Measurements from ENCODE around the gene APBA3.

The APBA3 gene

DNA sequence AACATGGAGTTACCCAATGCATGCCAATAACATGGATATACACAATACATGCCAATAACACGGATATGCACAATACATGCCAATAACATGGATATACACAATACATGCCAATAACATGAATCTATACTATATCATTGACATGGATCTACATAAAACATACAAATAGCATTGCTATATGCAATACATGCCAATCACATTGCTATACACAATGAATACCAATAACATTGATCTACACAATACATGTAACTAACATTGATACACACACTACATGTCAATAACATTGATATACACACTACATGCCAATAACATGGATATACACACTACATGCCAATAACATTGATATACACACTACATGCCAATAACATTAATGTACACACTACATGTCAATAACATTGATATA lies 60.3 kb downstream of the APBA3 start:
- no peak for DNase-seq (ENCODE audit: low read depth)
- TF ChIP-seq, protein P1, sequence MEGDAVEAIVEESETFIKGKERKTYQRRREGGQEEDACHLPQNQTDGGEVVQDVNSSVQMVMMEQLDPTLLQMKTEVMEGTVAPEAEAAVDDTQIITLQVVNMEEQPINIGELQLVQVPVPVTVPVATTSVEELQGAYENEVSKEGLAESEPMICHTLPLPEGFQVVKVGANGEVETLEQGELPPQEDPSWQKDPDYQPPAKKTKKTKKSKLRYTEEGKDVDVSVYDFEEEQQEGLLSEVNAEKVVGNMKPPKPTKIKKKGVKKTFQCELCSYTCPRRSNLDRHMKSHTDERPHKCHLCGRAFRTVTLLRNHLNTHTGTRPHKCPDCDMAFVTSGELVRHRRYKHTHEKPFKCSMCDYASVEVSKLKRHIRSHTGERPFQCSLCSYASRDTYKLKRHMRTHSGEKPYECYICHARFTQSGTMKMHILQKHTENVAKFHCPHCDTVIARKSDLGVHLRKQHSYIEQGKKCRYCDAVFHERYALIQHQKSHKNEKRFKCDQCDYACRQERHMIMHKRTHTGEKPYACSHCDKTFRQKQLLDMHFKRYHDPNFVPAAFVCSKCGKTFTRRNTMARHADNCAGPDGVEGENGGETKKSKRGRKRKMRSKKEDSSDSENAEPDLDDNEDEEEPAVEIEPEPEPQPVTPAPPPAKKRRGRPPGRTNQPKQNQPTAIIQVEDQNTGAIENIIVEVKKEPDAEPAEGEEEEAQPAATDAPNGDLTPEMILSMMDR (IDR thresholded peaks at IDR 0.05; ENCODE audit: insufficient read depth, low read depth, low read length, missing control alignments), result no peak
- H3K4me3 ChIP-seq (ENCODE audit: low read length), result no peak overlapping the region

All from epithelial cell of esophagus (primary cell).